Measurements from ENCODE around the gene PLA2G15.

The PLA2G15 gene

GRCh38 chr16:68270353-68270752 lies 25.2 kb downstream of the PLA2G15 start:
- H3K4me2 ChIP-seq (ENCODE audit: low read length): no peak overlapping the region
- no peaks in the 10 kb centered on the region for H3K36me3 ChIP-seq (ENCODE audit: control insufficient read depth, insufficient read depth, low read length)

GRCh38 chr16:68272507-68273209 lies 27.5 kb downstream of the PLA2G15 start:
- no peak overlapping the region for H3K27ac ChIP-seq
- H3K79me2 ChIP-seq: no peaks in the 10 kb centered on the region
- no peak for TF ChIP-seq CTCF (IDR thresholded peaks at IDR 0.05)
- peaks cover 3% of the 10 kb centered on the region for H3K4me1 ChIP-seq
- H3K4me2 ChIP-seq (ENCODE audit: low read length): no peak overlapping the region
- no peak overlapping the region for H3K4me3 ChIP-seq (ENCODE audit: low read depth, low read length)
- no peaks in the 10 kb centered on the region for H3K27me3 ChIP-seq (ENCODE audit: control insufficient read depth, insufficient read depth, low read length)
- no peak overlapping the region for H3K9ac ChIP-seq
- H3K9me3 ChIP-seq (ENCODE audit: control insufficient read depth, low read length): no peaks in the 10 kb centered on the region
- H2AFZ ChIP-seq: no peak overlapping the region
- H3K36me3 ChIP-seq (ENCODE audit: control insufficient read depth, insufficient read depth, low read length): no peaks in the 10 kb centered on the region

More at GRCh38 chr16:68270353-68270752, 25.2 kb downstream of the PLA2G15 start:
- no peak overlapping the region for H2AFZ ChIP-seq
- no peak for TF ChIP-seq CTCF (IDR thresholded peaks at IDR 0.05)
- H3K79me2 ChIP-seq: no peaks in the 10 kb centered on the region
- H3K4me3 ChIP-seq (ENCODE audit: low read depth, low read length): no peak overlapping the region
- H3K9ac ChIP-seq: no peak overlapping the region
- no peaks in the 10 kb centered on the region for H3K27me3 ChIP-seq (ENCODE audit: control insufficient read depth, insufficient read depth, low read length)
- H3K27ac ChIP-seq: no peak overlapping the region
- peaks cover 4% of the 10 kb centered on the region for H3K4me1 ChIP-seq
- H3K9me3 ChIP-seq (ENCODE audit: control insufficient read depth, low read length): no peaks in the 10 kb centered on the region

DNA sequence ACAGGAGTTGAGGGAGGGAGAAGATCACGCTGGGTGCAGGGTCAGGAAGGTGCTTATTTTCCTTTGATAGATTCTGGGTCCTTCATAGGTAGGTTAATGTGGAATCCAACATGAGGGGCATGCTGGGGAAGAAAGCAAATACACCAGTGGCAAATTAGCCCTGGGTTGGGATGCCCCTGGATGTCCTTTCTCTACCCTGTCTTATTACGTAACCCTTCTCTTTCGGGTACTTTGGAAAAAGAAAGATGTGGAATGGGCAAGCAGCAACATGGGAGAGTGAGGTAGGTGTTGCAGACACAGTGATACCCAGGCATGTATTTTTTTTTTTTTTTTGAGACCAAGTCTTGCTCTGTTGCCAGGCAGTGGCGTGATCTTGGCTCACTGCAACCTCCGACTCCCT lies 28.3 kb downstream of the PLA2G15 start:
- H3K4me1 ChIP-seq: peaks cover 3% of the 10 kb centered on the region
- TF ChIP-seq CTCF (IDR thresholded peaks at IDR 0.05): no peak
- H3K9me3 ChIP-seq (ENCODE audit: control insufficient read depth, low read length): no peaks in the 10 kb centered on the region
- H2AFZ ChIP-seq: no peak overlapping the region
- H3K36me3 ChIP-seq (ENCODE audit: control insufficient read depth, insufficient read depth, low read length): no peaks in the 10 kb centered on the region
- no peak overlapping the region for H3K27ac ChIP-seq
- no peak overlapping the region for H3K4me3 ChIP-seq (ENCODE audit: low read depth, low read length)
- H3K4me2 ChIP-seq (ENCODE audit: low read length): no peak overlapping the region
- no peak overlapping the region for H3K9ac ChIP-seq
- H3K27me3 ChIP-seq (ENCODE audit: control insufficient read depth, insufficient read depth, low read length): no peaks in the 10 kb centered on the region
- H3K79me2 ChIP-seq: no peaks in the 10 kb centered on the region

DNA sequence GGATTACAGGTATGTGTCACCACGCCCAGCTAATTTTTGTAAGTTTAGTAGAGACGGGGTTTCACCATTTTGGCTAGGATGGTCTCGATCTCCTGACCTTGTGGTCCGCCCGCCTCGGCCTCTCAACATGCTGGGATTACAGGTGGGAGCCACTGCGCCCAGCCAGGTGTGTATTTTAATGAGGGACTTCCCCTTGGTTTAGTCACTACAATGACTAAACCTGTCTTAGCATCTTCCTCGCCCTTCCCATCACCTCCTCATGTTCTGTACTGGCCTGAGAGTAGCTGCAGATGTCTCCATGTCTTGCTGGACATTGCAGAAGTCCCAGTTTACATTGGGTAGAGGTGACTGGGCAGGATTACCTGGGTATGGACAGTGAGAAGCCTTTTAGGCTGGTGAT lies 28.7 kb downstream of the PLA2G15 start:
- H3K9ac ChIP-seq: no peak overlapping the region
- H3K36me3 ChIP-seq (ENCODE audit: control insufficient read depth, insufficient read depth, low read length): no peaks in the 10 kb centered on the region
- H3K4me1 ChIP-seq: peaks cover 3% of the 10 kb centered on the region
- no peaks in the 10 kb centered on the region for H3K9me3 ChIP-seq (ENCODE audit: control insufficient read depth, low read length)
- H3K4me2 ChIP-seq (ENCODE audit: low read length): no peak overlapping the region
- no peak for TF ChIP-seq CTCF (IDR thresholded peaks at IDR 0.05)
- no peak overlapping the region for H3K27ac ChIP-seq
- H2AFZ ChIP-seq: no peak overlapping the region
- H3K79me2 ChIP-seq: no peaks in the 10 kb centered on the region
- no peaks in the 10 kb centered on the region for H3K27me3 ChIP-seq (ENCODE audit: control insufficient read depth, insufficient read depth, low read length)
- no peak overlapping the region for H3K4me3 ChIP-seq (ENCODE audit: low read depth, low read length)

- H3K27ac ChIP-seq: no peak overlapping the region
- H3K9me3 ChIP-seq (ENCODE audit: control insufficient read depth, low read length): no peaks in the 10 kb centered on the region
- no peaks in the 10 kb centered on the region for H3K36me3 ChIP-seq (ENCODE audit: control insufficient read depth, insufficient read depth, low read length)
These were observed 29.3 kb downstream of the PLA2G15 start for GRCh38 chr16:68274441-68274840.

More at GRCh38 chr16:68274441-68274840, 29.3 kb downstream of the PLA2G15 start:
- H2AFZ ChIP-seq: no peak overlapping the region
- H3K9ac ChIP-seq: no peak overlapping the region
- H3K79me2 ChIP-seq: no peaks in the 10 kb centered on the region
- no peak overlapping the region for H3K4me2 ChIP-seq (ENCODE audit: low read length)
- no peak overlapping the region for H3K4me3 ChIP-seq (ENCODE audit: low read depth, low read length)
- H3K27me3 ChIP-seq (ENCODE audit: control insufficient read depth, insufficient read depth, low read length): no peaks in the 10 kb centered on the region
- peaks cover 3% of the 10 kb centered on the region for H3K4me1 ChIP-seq
- TF ChIP-seq CTCF (IDR thresholded peaks at IDR 0.05): no peak

Measured in parathyroid adenoma (tissue), 2 donors.